HTERT RPE-1 (cell line): ENCODE data around the gene FANCD2OS.
"Not testable (repeated sequence)": the region's sequence is repeated elsewhere in the genome, so short reads cannot be mapped to it uniquely, and the experiment has no call there.

ENCODE experiments used
- in situ Hi-C: fragments of 300-500 bp; cut with MboI; formaldehyde crosslinking; loops from 4 replicates; pipeline ENCODE4 v1.14.3; 2020; ENCODE audit warnings: low sequenced_read_pairs

The FANCD2OS gene

GRCh38 chr3:10108091-10108490 is at the start of gene FANCD2OS:
Gene FANCD2OS, minus strand, starts transcription at chr3:10108255. Its CDS starts 3,481 bp downstream, at chr3:10104774.
- in situ Hi-C loops, result no loop called here

- in situ Hi-C loops, result no loop called here
Observed at GRCh38 chr3:10157031-10157430, 49.0 kb upstream of the FANCD2OS start.

- in situ Hi-C loops, result no loop called here
Observed at GRCh38 chr3:10155658-10156057, 47.6 kb upstream of the FANCD2OS start.

GRCh38 chr3:10155123-10155472 is 47.0 kb upstream of the FANCD2OS start:
- in situ Hi-C loops, result no loop called here

- in situ Hi-C loops, result no loop called here
Observed at GRCh38 chr3:10154335-10155122, 46.5 kb upstream of the FANCD2OS start.

- in situ Hi-C loops, result no loop called here
Observed at GRCh38 chr3:10150987-10151386, 42.9 kb upstream of the FANCD2OS start.

GRCh38 chr3:10149226-10149625 is 41.2 kb upstream of the FANCD2OS start:
- in situ Hi-C loops, result no loop called here

- in situ Hi-C loops, result no loop called here
Observed at GRCh38 chr3:10145685-10146084, 37.6 kb upstream of the FANCD2OS start.

GRCh38 chr3:10142707-10143560 is 34.9 kb upstream of the FANCD2OS start:
- in situ Hi-C loops, result no loop called here

GRCh38 chr3:10140996-10141546 is 33.0 kb upstream of the FANCD2OS start:
- in situ Hi-C loops, result no loop called here

- in situ Hi-C loops, result no loop called here
Observed at GRCh38 chr3:10137178-10137577, 29.1 kb upstream of the FANCD2OS start.

- in situ Hi-C loops, result no loop called here
Observed at GRCh38 chr3:10136426-10137005, 28.5 kb upstream of the FANCD2OS start.

GRCh38 chr3:10135872-10136271 is 27.8 kb upstream of the FANCD2OS start:
- in situ Hi-C loops, result not testable (repeated sequence)

GRCh38 chr3:10122724-10123123 is 14.7 kb upstream of the FANCD2OS start:
- in situ Hi-C loops, result no loop called here

GRCh38 chr3:10121064-10121463 is 13.0 kb upstream of the FANCD2OS start:
- in situ Hi-C loops, result no loop called here

- in situ Hi-C loops, result no loop called here
Observed at GRCh38 chr3:10119376-10119775, 11.3 kb upstream of the FANCD2OS start.

- in situ Hi-C loops, result no loop called here
Observed at GRCh38 chr3:10116928-10117327, 8.9 kb upstream of the FANCD2OS start.

GRCh38 chr3:10116138-10116460 is 8.0 kb upstream of the FANCD2OS start:
- in situ Hi-C loops, result no loop called here

GRCh38 chr3:10115326-10116137 is 7.5 kb upstream of the FANCD2OS start, which contains the start of gene BRK1:
Gene BRK1, plus strand, starts transcription at chr3:10115675. Its CDS starts 27 bp downstream, at chr3:10115702.
- in situ Hi-C loops, result no loop called here

- in situ Hi-C loops, result no loop called here
Observed at GRCh38 chr3:10106919-10107318, 1.1 kb downstream of the FANCD2OS start.

GRCh38 chr3:10099041-10099440 is 9.0 kb downstream of the FANCD2OS start:
- in situ Hi-C loops, result no loop called here
